Liver (tissue), 9 donors: ENCODE results near the gene KCTD4. TPM values are rescaled to one million over a fixed set of nuclear protein-coding genes. Genes with fewer than 3 reads are reported as not detected.

Experiments used
- DNase-seq: peaks from one replicate; pipeline ENCODE4 v3.0.0-alpha.2; 2017; ENCODE audit warnings: low spot score
- H3K27ac ChIP-seq, 2 donors: one replicate each; pipeline ENCODE4 v1.7.0; 2013; ENCODE audit warnings: inconsistent platforms in 2 of 2, low read length in 2 of 2, control low read depth in 1 of 2, low read depth in 1 of 2, mild to moderate bottlenecking in 1 of 2
- H3K27me3 ChIP-seq, 4 donors: one replicate each; pipeline versions ENCODE4 v1.6.1 to v1.7.0; 2013; ENCODE audit warnings: low read length in 3 of 4, inconsistent platforms in 1 of 4, mild to moderate bottlenecking in 1 of 4, moderate library complexity in 1 of 4; ENCODE audit not compliant: control insufficient read depth in 4 of 4, insufficient read depth in 4 of 4
- H3K36me3 ChIP-seq, 4 donors: one replicate each; pipeline versions ENCODE4 v1.6.1 to v1.7.0; 2013; ENCODE audit warnings: low read length in 3 of 4, mild to moderate bottlenecking in 3 of 4, low read depth in 1 of 4, moderate library complexity in 1 of 4; ENCODE audit not compliant: control insufficient read depth in 4 of 4, insufficient read depth in 3 of 4
- H3K4me1 ChIP-seq, 4 donors: one replicate each; pipeline versions ENCODE4 v1.6.1 to v1.7.0; 2013; ENCODE audit warnings: low read length in 3 of 4, mild to moderate bottlenecking in 3 of 4, moderate library complexity in 1 of 4; ENCODE audit not compliant: control insufficient read depth in 4 of 4, insufficient read depth in 4 of 4
- H3K4me3 ChIP-seq, 3 donors: one replicate each; pipeline versions ENCODE4 v1.6.1 to v1.7.0; 2013; ENCODE audit warnings: low read length in 3 of 3, control low read depth in 1 of 3, low read depth in 1 of 3, mild to moderate bottlenecking in 1 of 3
- H3K9ac ChIP-seq, 2 donors: one replicate each; pipeline ENCODE4 v1.7.0; 2013; ENCODE audit warnings: low read length in 2 of 2, mild to moderate bottlenecking in 2 of 2, moderate library complexity in 2 of 2, control low read depth in 1 of 2, low read depth in 1 of 2
- H3K9me3 ChIP-seq, 4 donors: one replicate each; pipeline versions ENCODE4 v1.6.1 to v1.7.0; 2013; ENCODE audit warnings: low read length in 3 of 4; ENCODE audit not compliant: control insufficient read depth in 4 of 4
- ATF3 ChIP-seq: IDR thresholded peaks from 2 replicates; pipeline ENCODE4 v1.6.1; 2016; ENCODE audit warnings: antibody characterized with exemption
- EGR1 ChIP-seq, 2 donors: IDR thresholded peaks; 2 replicates each; pipeline ENCODE4 v1.6.1; 2016 to 2018; ENCODE audit warnings: antibody characterized with exemption in 2 of 2, low read depth in 2 of 2
- FOXA1 ChIP-seq: IDR thresholded peaks from 2 replicates; pipeline ENCODE4 v1.6.1; 2016; ENCODE audit warnings: antibody characterized with exemption
- FOXA2 ChIP-seq: IDR thresholded peaks from 2 replicates; pipeline ENCODE4 v1.6.1; 2016; ENCODE audit warnings: antibody characterized with exemption
- GABPA ChIP-seq, 2 donors: IDR thresholded peaks in 1 of 2; conservative IDR thresholded peaks in 1 of 2; 2 replicates each; pipeline ENCODE4 v1.6.1; 2016; ENCODE audit warnings: antibody characterized with exemption in 2 of 2, mild to moderate bottlenecking in 1 of 2, moderate library complexity in 1 of 2
- HNF4A ChIP-seq, 2 donors: conservative IDR thresholded peaks; 2 replicates each; pipeline ENCODE4 v1.6.1; 2016; ENCODE audit warnings: antibody characterized with exemption in 2 of 2, mild to moderate bottlenecking in 2 of 2
- HNF4G ChIP-seq: IDR thresholded peaks from 2 replicates; pipeline ENCODE4 v1.6.1; 2016; ENCODE audit warnings: antibody characterized with exemption
- JUND ChIP-seq, 2 donors: IDR thresholded peaks; 2 replicates each; pipeline ENCODE4 v1.6.1; 2016; ENCODE audit warnings: antibody characterized with exemption in 2 of 2
- MAX ChIP-seq: IDR thresholded peaks from 2 replicates; pipeline ENCODE4 v1.6.1; 2016; ENCODE audit warnings: antibody characterized with exemption
- NR2F2 ChIP-seq: IDR thresholded peaks from 2 replicates; pipeline ENCODE4 v1.6.1; 2016; ENCODE audit warnings: antibody characterized with exemption
- RAD21 ChIP-seq, 2 donors: IDR thresholded peaks; 2 replicates each; pipeline ENCODE4 v1.6.1; 2016; ENCODE audit warnings: antibody characterized with exemption in 2 of 2, mild to moderate bottlenecking in 2 of 2
- REST ChIP-seq: IDR thresholded peaks from 2 replicates; pipeline ENCODE4 v1.6.1; 2016; ENCODE audit warnings: antibody characterized with exemption, mild to moderate bottlenecking
- RXRA ChIP-seq, 2 donors: IDR thresholded peaks; 2 replicates each; pipeline ENCODE4 v1.6.1; 2017 to 2018; ENCODE audit warnings: antibody characterized with exemption in 2 of 2, mild to moderate bottlenecking in 1 of 2
- TAF1 ChIP-seq: conservative IDR thresholded peaks from 2 replicates; pipeline ENCODE4 v1.6.1; 2016; ENCODE audit warnings: antibody characterized with exemption, mild to moderate bottlenecking
- YY1 ChIP-seq: IDR thresholded peaks from 2 replicates; pipeline ENCODE4 v1.6.1; 2016; ENCODE audit warnings: antibody characterized with exemption, mild to moderate bottlenecking
- ZBTB33 ChIP-seq: IDR thresholded peaks from 2 replicates; pipeline ENCODE4 v1.6.1; 2016; ENCODE audit warnings: antibody characterized with exemption
- WGBS: extraction: QIAGEN DNeasy Blood & Tissue Kit; methylation state at CpG from one replicate; pipeline ENCODE4 v1.1.7; 2013; 5-methylcytosine and 5-hydroxymethylcytosine counted together
- polyA plus RNA-seq, 2 donors: library from polyadenylated mRNA; stranded (reverse) in 1 of 2; unstranded in 1 of 2; fragments of 200-250 nt in 1 of 2; fragments of >200 nt in 1 of 2; fragmentation: Nextera tagmentation in 1 of 2; extraction: Ambion mirVana in 1 of 2; gene quantifications; one replicate each; pipeline versions ENCODE4 v1.2.1 to v1.2.3, GENCODE V29; 2013 to 2015
- total RNA-seq, 2 donors: library from RNA; depleted of rRNA; stranded (reverse); fragments of >200 nt; gene quantifications; one replicate each; pipeline ENCODE4 v1.2.3, GENCODE V29; 2014
- TF ChIP-seq, protein P1 (sequence below): fragments of 150-350 bp; IDR thresholded peaks from 2 replicates; pipeline ENCODE4 v1.5.1; 2017; ENCODE audit warnings: improper control_type of control experiment, low read depth, low read length; ENCODE audit not compliant: missing input control
- donor health status: healthy.
- donor health status: healthy.
- donor health status: healthy.
- donor health status: healthy.
- donor health status: healthy.

Gene KCTD4
- total and polyA plus RNA-seq, 4 donors: 0.19 TPM; not detected in 3

- WGBS: 92% methylated on average over 4 of the region's 4 CpGs
- no peak for DNase-seq
- no peak for TF ChIP-seq EGR1 (IDR thresholded peaks at IDR 0.05; ENCODE audit: low read depth in 2 of 2)
- TF ChIP-seq, protein P1, sequence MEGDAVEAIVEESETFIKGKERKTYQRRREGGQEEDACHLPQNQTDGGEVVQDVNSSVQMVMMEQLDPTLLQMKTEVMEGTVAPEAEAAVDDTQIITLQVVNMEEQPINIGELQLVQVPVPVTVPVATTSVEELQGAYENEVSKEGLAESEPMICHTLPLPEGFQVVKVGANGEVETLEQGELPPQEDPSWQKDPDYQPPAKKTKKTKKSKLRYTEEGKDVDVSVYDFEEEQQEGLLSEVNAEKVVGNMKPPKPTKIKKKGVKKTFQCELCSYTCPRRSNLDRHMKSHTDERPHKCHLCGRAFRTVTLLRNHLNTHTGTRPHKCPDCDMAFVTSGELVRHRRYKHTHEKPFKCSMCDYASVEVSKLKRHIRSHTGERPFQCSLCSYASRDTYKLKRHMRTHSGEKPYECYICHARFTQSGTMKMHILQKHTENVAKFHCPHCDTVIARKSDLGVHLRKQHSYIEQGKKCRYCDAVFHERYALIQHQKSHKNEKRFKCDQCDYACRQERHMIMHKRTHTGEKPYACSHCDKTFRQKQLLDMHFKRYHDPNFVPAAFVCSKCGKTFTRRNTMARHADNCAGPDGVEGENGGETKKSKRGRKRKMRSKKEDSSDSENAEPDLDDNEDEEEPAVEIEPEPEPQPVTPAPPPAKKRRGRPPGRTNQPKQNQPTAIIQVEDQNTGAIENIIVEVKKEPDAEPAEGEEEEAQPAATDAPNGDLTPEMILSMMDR: no peak
- no peak for TF ChIP-seq TAF1
- TF ChIP-seq REST: no peak
- no peak for TF ChIP-seq ZBTB33
- TF ChIP-seq RXRA (IDR thresholded peaks at IDR 0.05): no peak
- no peak for TF ChIP-seq RAD21 (IDR thresholded peaks at IDR 0.05)
- TF ChIP-seq NR2F2: no peak
- no peak for TF ChIP-seq YY1
- no peak for TF ChIP-seq MAX
- no peak for TF ChIP-seq ATF3
- no peaks in the 10 kb centered on the region for H3K27me3 ChIP-seq
- no peaks in the 10 kb centered on the region for H3K9me3 ChIP-seq
- H3K9ac ChIP-seq: no peak overlapping the region
- no peaks in the 10 kb centered on the region for H3K4me1 ChIP-seq
- H3K36me3 ChIP-seq: no peaks in the 10 kb centered on the region
- H3K27ac ChIP-seq: no peak overlapping the region
- no peak overlapping the region for H3K4me3 ChIP-seq
Measured at GRCh38 chr13:45231305-45231704, 30.5 kb upstream of the KCTD4 start.

GRCh38 chr13:45229172-45229571, 28.3 kb upstream of the KCTD4 start:
- Histone ChIP-seq H3K27me3 (no peaks in the 10 kb centered on the region), H3K4me3 (no peak overlapping the region), H3K4me1 (no peaks in the 10 kb centered on the region), H3K9me3 (no peaks in the 10 kb centered on the region), H3K36me3 (peaks cover 0 to 1% (median 0%) of the 10 kb centered on the region in 4 donors), H3K9ac (no peak overlapping the region), H3K27ac (no peak overlapping the region)
- no peak for TF ChIP-seq NR2F2
- no peak for TF ChIP-seq REST
- TF ChIP-seq RXRA (IDR thresholded peaks at IDR 0.05): no peak
- no peak for TF ChIP-seq YY1
- no peak for TF ChIP-seq HNF4G
- no peak for TF ChIP-seq EGR1 (IDR thresholded peaks at IDR 0.05; ENCODE audit: low read depth in 2 of 2)
- TF ChIP-seq JUND (IDR thresholded peaks at IDR 0.05): no peak
- TF ChIP-seq FOXA2: no peak
- TF ChIP-seq FOXA1: no peak
- no peak for TF ChIP-seq HNF4A (conservative IDR thresholded peaks at IDR 0.05)
- TF ChIP-seq ZBTB33: no peak
- no peak for TF ChIP-seq MAX
- TF ChIP-seq GABPA (IDR thresholded peaks at IDR 0.05 in 1 of 2, conservative IDR thresholded peaks at IDR 0.05 in 1 of 2): no peak
- no peak for TF ChIP-seq TAF1
- WGBS: 97% methylated on average over 4 of the region's 4 CpGs
- DNase-seq: no peak
